NB4 (cell line): ENCODE data around the gene RBPJ.

Experiments used
- DNase-seq: peaks from one replicate; pipeline ENCODE4 v3.0.0; 2010; ENCODE audit warnings: low read depth
- H3K4me3 ChIP-seq: one replicate; pipeline ENCODE4 v1.5.1; 2011; ENCODE audit warnings: mild to moderate bottlenecking, low read depth, low read length, moderate library complexity
- CTCF ChIP-seq: IDR thresholded peaks from one replicate; pipeline ENCODE4 v1.5.1; 2012; ENCODE audit warnings: low read depth, low read length
- MAX ChIP-seq: IDR thresholded peaks from 2 replicates; pipeline ENCODE4 v1.6.1; 2011; ENCODE audit warnings: low read depth, low read length
- MYC ChIP-seq: IDR thresholded peaks from 2 replicates; pipeline ENCODE4 v1.6.1; 2011; ENCODE audit warnings: low read depth, low read length
- POLR2A ChIP-seq: IDR thresholded peaks from 2 replicates; pipeline ENCODE4 v1.6.1; 2011; ENCODE audit warnings: mild to moderate bottlenecking; ENCODE audit not compliant: insufficient read length; ENCODE audit errors: extremely low read depth

Gene RBPJ

GRCh38 chr4:26425953-26426352 is 105.1 kb downstream of the RBPJ start:
- DNase-seq = no peak
- no peak for TF ChIP-seq CTCF
- TF ChIP-seq MAX = no peak
- no peak for TF ChIP-seq MYC
- no peak for TF ChIP-seq POLR2A
- H3K4me3 ChIP-seq = no peak overlapping the region

- H3K4me3 ChIP-seq = no peak overlapping the region
- no peak for DNase-seq
- no peak for TF ChIP-seq CTCF
- TF ChIP-seq POLR2A = no peak
- no peak for TF ChIP-seq MYC
- TF ChIP-seq MAX = no peak
Observed at GRCh38 chr4:26426892-26427291, 106.1 kb downstream of the RBPJ start.

- no peak overlapping the region for H3K4me3 ChIP-seq
- TF ChIP-seq MYC = no peak
- TF ChIP-seq MAX = no peak
- no peak for TF ChIP-seq POLR2A
- TF ChIP-seq CTCF = no peak
- no peak for DNase-seq
Observed at GRCh38 chr4:26429910-26430309, 109.1 kb downstream of the RBPJ start.

GRCh38 chr4:26431461-26432180 is 110.8 kb downstream of the RBPJ start:
- no peak overlapping the region for H3K4me3 ChIP-seq
- TF ChIP-seq POLR2A (no peak), MAX (no peak), CTCF (no peak), MYC (no peak)
- no peak for DNase-seq

- TF ChIP-seq MAX = no peak
- no peak for TF ChIP-seq POLR2A
- no peak for TF ChIP-seq CTCF
- TF ChIP-seq MYC = no peak
- DNase-seq = no peak
Observed at GRCh38 chr4:26432419-26432818, 111.6 kb downstream of the RBPJ start.

More at GRCh38 chr4:26432419-26432818, 111.6 kb downstream of the RBPJ start:
- H3K4me3 ChIP-seq = no peak overlapping the region
